NCI-H187 treated with DMSO at 0.1 percent for 48 hours (cell line): ENCODE measurements around the gene NSA2.
"Not testable (repeated sequence)": the region's sequence is repeated elsewhere in the genome, so short reads cannot be mapped to it uniquely, and the experiment has no call there.

Experiments
- DNase-seq: peaks from one replicate; lab custom pipeline; 2025; lab: John Stamatoyannopoulos, UW

The NSA2 gene

DNA sequence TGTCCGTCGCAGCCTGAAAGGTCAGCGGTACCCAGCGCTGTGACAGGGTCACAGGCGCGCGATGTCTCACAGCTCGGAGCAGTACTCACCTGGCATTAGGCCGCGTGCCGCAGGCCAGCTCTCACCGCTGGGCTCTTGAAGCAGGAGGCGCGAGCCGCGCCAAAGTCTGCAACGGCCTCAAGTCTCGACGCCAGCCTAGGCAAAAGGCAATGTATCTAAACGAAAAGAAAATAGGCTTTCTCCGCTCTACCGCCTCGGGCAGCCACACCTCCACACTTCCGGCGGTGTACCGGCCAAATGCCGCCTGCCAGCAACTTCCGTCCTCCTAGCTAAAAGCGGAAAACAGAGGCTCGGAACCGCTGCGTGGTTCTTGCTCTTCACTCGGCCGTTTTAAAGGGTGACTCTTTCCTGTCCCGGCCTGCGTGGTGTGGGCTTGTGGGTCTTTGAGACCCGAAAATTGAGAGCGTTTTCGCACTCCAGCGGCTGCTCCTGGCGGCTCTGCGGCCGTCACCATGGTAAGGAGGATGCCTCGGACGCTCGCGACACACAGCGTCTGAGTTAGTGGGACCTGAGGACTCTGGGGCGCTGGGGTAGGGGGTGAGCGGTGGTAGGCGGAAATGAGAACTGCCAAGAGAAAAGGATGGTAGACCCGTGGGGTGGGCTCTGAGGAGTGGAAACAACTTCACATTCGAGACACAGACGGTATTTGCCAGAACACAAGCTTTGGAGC lies at the start of gene NSA2, which contains the start of gene GFM2:
Gene NSA2 (plus strand): TSS at position 401 of the 730 bp plus-strand sequence. CDS start 112 bp downstream, at position 513.
Gene GFM2 (minus strand): TSS at position 269 of the 730 bp plus-strand sequence. CDS start 3,375 bp downstream, outside the sequence.
- peak; percentile 58 for DNase-seq

DNA sequence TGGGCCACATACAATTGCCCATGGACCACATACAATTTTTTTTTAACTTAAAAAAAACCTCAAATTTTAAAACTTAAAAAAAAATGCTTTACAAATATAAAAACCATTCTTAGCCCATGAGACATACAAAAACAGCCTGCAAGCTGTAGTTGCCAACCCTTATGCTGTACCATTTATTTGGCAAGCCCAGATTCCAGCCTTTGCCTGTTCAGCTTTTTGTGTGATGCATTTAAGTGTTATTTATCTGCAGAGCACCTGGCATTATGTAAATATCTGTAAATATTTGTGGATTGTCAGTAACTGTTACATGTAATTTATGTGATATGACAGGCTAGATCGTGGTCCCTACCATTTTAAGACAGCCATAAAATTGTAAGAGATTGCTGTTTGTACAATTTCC lies 49.5 kb upstream of the NSA2 start:
- no peak for DNase-seq

DNA sequence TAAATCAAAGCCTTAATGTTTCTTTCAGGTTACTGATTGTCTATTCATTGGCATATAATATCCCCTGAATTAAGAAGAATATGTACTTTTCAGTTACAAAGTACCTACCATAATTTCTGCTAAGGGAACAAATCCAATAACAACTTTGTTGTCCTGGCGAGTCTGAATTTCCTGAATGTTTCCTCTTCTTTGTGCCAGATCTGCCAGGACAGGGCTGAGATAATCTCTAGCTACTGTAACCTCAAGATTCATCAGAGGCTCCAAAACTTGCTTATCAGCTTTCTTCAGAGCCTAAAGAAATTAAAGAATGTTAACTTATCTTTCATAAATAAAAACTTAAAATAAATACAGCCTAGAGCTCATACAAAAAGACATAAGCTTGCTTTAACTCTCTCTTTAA lies 44.8 kb upstream of the NSA2 start:
- DNase-seq: no peak

DNA sequence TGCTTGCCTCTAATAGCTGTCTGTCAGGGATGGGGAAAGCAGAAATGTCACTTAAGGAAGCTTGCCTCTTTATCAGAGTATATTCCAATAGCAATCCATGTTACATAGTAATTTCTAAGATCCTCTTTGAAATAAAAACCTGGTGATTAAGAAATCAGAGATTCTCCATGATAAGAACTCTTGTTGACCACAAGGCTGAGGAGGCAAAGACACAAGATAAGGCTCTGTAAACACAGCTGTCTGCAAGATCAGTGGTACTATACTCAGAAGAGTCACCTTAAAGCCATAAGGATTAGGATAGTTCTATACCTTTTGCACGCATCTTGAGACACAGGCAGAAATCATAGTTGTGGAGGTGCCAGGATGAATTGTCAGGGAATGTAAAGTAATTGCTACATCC lies 41.7 kb upstream of the NSA2 start:
- no peak for DNase-seq

DNA sequence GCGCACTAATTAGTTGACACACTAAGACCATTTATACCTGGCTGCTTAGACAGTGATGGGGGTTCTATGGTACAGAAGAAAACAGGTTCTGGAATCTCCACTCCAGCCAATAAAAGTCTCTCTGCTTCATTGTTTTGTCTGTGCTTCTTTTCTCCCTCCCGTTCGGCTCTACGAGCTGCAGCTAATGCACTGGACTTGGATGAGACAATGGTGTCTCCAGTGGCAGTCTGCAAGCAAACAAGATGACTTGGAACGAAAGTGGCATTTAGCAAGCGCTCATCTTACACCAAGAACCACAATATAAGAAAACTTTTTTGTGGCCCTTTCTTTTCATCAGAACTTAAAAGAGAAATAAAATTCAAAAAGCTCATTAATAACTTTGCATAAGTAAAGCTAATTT lies 30.3 kb upstream of the NSA2 start:
- DNase-seq: no peak

DNA sequence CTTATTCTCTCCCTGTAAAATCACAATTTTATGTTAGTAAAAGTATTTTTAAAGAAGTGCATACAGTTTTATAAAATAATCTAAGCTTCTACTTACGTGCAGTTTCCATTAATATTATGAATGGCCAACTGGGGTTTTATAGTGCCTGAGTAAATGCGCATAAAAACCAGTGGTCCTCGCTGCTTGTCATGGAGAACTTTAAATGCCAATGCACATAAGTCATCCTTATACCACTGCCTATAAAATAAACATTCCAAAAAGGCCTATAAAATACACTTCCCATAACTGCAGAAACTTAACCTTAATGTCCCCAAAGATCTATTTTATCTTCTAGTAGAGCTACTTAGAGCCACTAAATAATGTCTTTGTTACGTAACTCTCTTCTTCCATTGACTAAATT lies 28.6 kb upstream of the NSA2 start:
- no peak for DNase-seq

DNA sequence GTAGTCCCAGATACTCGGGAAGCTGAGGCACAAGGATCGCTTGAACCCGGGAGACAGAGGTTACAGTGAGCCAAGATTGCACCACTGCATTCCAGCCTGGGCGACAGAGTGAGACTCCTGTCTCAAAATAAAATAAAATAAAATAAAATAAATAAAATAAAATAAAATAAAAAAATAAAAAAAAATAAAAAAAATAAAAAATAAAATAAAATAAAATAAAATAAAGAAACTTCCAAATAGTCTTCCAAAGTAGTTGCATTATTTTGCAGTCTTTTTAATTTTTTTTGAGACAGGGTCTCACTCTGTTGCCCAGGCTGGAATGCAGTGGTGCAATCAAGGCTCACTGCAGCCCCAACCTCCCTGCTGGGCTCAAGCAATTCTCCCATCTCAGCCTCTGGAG lies 18.3 kb upstream of the NSA2 start:
- not testable (repeated sequence) for DNase-seq

DNA sequence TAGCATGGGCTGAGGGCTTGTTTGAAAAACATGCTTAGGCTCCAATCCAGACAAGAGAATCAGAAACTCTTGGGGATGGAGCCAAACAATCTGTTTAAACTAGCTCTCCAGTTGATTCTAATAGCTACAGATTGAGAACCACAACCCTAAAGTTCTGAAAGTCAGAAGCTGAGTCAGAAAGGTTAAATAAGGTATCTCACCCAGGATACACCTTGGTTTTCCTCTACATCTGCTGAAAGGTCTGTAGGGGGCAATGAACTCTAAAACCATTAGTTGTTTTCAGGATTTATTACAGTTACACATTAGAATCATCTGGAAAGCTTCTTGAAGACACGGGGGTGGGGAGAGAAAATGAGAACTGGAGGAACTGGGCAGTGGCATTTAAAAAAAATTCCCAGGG lies 5.8 kb upstream of the NSA2 start:
- DNase-seq: no peak

DNA sequence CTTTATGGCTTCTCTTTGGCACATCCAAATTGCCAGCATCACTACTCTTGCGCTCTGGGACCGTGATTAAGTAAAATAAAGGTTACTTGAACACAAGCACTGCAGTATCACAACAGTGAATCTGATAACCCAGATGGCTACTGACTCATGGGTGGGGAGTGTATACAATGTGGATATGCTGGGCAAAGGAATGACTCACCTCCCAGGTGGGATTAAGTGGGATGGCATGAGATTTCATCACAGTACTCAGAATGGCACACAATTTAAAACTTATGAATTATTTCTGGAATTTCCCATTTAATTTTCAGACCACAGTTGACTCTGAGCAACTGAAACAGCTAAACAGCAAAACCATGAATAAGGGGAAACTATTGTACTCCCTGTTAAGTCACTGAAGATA lies 4.5 kb upstream of the NSA2 start:
- no peak for DNase-seq

DNA sequence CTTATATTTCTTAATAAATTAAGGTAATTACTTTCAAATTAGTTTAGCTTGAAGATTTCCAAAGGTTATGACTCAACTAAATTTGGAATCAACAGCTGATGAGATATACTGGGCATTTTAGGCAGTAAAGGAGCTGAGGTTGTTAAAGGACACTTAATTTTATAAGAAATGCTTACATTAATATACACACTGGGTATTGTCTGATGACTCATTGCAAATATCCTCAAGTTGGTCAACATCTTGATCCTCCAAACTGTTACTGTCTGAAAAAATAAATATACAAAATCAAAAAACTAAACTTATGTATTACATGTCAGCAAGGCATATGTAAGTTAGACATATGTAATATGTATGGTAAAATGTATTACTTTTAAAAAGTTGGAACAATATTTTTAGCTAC lies 3.5 kb upstream of the NSA2 start:
- DNase-seq: no peak

DNA sequence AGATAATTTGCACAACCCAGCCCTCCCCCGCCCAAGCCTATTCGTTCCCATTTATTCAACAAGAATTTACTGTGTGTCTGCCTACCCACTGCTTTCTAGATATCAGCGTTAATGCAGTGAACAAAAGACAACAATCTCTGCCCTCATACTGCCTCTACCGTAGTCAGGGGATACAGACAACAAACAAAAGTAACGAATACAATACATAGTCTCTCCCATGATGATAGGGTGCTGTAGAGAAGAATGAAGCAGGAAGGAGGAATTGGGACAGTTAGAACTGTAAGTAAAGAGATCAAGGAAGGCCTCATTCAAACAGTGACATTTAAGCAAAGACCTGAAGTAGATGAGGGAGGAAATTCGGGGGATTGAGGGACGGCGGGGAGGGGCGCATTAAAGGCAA lies 1.8 kb upstream of the NSA2 start:
- no peak for DNase-seq

DNA sequence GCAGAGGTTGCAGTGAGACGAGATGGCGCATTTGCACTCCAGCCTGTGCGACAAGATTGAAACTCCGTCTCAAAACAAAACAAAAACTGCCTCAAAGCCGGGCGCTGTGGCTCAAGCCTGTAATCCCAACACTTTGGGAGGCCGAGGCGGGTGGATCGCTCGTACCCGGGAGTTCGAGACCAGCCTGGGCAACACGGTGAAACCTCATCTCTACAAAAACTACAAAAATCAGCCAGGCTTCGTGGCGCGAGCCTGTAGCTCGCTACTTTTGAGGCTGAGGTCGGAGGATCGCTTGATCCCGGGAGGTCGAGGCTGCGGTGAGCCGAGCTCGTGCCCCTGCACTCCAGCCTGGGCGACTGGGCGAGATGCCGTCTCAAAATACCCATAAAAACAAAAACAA lies 1.1 kb upstream of the NSA2 start:
- DNase-seq: no peak

DNA sequence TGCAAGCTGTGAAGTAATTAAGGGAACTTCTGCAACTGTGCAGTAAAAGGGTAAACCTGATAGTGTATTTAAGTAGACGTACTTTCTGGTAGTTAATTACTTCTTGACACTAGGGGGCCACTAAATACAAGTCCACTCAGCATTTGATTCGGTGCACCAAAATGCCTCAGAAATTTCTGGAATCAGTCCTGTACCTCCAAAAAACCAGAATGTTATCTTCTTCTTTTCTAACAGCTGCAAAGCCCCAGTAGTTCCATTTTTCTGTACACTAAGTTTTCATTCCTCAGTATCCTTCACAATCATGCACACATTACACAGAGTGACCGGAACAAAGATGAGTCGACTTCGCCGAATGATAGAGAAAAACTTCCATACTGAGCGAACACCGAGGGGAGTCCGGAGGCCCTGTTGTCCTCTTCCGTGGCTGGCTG lies 616 bp upstream of the NSA2 start:
- no peak for DNase-seq

DNA sequence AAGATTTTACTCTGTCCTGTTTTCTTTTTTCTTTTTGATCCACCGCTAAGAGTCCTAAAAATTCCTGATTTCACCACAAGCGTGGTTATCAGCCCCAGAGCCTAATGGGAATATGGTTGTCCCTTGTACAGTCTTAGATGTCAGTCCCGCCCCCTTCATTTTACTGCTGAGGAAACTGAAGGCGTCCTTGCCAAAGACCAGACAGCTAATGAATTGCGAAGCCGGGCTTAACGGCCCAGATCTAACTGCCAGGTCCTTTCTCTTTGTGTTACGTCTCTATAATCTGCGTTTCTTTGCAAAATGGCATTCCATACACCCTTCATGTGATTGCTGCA lies 497 bp downstream of the NSA2 start:
- no peak for DNase-seq

DNA sequence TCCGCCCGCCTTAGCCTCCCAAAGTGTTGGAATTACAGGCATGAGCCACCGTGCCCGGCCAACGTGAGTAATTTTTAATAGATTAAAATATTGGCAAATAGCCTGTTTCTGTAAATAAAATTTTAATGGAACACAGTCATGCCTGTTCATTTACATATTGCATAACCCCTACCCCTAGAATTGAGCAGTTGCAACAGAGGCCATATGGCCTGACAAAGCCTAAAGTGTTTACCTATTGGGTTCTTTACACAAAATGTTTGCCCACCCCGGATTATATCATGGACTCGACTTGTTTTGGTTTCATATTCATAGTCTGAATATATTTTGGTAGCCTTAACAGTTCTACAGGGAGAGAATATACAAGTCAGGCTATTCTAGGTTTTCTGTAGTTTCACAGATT lies 5.3 kb downstream of the NSA2 start:
- no peak for DNase-seq

DNA sequence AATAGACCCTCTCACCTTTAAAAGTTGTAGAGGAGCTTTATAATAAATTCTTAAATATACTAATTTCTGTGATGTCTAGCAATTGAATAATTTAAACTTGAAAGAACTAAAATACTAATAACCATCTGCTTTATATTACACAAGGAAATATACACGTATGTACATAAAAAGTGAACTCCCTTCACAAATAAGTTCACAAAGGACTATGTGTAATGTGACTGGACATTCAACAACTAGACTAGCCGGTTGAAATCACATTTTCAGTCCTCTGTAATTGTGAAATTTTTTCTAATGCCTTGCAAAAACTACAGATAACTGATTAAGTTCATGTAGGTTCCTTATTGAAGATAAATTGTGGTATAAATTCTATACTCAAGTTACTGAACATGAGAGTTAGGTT lies 11.6 kb downstream of the NSA2 start:
- no peak for DNase-seq

DNA sequence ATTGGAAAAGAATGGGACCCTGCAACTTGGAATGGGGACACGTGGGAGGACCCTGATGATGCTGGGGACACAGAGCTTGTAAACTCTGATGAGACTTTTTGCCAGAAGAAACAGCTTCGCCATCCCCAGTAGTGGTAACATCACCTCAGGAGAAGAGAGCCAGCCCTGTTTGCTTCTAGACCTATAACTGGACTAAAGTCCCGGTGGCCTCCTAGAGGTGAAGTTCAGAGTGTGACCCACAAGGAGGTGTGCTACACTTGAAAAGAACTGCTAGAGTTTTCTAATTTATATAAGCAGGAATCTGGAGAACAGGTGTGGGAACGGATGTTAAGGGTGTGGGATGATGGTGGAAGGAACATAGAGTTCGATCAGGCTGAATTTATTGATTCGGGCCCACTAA lies 19.8 kb downstream of the NSA2 start:
- DNase-seq: no peak

DNA sequence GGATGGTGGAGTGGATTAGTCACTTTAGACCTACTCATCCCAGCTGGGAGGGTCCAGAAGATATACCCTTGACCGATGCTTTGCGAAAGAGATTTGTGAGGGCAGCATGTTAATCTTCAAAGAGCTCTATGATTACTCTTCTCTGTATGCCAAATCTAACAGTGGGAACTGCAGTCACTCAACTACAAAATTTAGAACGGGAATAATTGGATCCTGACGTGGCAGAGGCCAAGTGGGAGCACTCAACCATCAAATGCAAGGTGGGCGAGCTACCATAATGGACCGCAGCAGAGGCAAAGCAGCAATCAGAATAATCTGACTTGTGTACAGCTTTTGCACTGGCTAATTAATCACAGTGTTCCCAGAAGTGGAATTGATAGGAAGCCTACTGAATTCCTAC lies 20.4 kb downstream of the NSA2 start:
- no peak for DNase-seq

DNA sequence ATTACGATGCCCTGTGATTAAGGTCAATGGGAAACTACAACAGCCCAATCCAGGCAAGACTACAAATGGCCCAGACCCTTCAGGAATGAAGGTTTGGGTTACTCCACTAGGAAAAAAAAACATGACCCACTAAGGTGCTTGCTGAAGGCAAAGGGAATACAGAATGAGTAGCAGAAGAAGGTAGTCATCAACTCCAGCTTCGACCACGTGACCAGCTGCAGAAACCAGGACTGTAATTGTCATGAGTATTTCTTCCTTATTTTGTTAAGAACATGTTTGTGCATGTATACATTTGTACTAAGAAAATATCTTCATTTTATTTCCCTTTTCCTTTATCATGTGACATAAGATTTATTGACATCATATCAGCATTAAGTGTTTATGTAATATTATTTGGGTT lies 24.6 kb downstream of the NSA2 start:
- DNase-seq: not testable (repeated sequence)

DNA sequence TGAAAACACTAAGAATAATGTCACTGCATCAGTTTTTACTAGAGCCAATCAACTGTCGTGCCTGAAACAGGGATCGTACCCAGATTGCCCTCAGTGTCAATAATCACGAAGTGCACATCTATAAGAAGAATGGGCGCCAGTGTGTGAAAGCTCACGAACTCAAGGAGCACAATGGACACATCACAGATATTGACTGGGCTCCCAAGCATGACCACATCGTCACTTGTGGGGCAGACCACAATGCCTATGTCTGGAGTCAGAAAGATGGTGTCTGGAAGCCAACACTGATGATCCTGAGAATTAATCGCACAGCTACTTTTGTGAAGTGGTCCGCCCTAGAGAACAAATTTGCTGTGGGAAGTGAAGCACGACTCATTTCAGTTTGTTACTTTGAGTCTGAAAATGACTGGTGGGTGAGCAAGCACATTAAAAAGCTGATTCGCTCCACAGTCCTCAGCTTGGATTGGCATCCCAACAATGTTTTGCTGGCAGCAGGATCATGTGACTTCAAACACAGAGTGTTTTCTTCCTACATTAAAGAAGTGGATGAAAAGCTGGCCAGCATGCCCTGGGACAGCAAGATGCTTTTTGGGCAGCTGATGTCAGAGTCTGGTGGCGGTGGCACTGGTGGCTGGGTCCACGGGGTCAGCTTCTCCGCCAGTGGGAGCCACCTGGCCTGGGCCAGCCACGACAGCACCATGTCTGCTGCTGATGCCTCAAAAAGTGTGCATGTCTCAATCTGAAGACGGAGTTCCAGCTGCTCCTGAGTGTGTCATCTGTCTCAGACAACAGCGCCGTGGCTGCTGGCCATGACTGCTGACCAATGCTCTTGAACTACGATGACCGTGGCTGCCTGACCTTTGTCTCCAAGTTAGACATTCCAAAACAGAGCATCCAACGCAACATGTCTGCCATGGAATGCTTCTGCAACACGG lies 32.2 kb downstream of the NSA2 start:
- no peak for DNase-seq

DNA sequence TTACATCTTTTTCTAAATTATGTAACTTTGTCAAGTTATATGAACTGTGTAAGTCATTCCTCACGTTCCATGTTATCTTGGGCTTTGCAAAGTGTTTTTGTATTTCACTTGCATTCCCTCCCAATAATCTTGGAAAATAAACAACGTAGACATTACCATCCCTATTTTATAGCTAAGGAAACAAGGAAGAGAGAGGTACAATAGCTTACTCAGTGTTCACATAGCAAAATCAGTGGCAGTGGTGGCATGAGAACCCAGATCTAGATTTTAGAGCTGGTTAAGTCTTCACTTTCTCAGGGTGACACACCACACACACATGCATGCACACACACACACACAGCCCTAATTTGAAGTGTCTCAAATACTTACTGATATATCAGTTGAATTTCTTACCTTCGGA lies 34.1 kb downstream of the NSA2 start:
- DNase-seq: no peak

DNA sequence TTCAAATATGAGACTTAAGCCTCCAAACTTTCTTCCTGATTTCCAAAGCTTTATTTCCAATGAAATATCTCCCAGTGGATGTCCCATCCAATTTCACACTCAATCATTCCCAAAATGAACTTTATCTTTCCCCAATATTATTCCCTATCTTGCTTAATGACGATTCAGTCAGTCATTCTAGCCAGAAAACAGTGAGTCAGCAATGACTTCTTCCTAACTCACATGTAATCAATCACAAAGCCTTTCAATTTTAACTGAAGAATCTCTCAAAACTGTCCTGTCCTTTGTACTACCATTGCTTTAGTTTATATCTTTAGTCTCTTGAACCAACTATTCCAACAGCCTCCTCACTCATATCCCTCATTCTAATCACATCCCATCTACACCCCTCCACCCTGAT lies 34.9 kb downstream of the NSA2 start:
- DNase-seq: no peak

DNA sequence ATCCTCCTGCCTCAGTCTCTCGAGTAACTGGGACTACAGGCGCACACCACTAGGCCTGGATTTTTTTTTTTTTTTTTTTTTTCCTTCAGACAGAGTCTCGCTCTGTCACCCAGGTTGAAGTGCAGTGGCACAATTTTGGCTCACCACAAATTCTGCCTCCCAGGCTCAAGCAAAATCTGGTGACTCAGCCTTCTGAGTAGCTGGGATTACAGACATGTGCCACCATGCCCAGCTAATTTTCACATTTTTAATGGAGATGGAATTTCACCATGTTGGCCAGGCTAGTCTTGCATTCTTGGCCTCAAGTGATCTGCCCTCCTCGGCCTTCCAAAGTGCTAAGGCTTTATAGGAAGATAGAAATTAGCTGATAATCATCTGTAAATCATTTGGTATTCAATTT lies 43.9 kb downstream of the NSA2 start:
- no peak for DNase-seq
